ENCODE measurements around the gene CRYGD. TPM values are rescaled to one million over a fixed set of nuclear protein-coding genes. Genes with fewer than 3 reads are reported as not detected.

CRYGD gene
- total and polyA plus RNA-seq, 2 of the 13 experiments (the other 11 are each of a cell fraction or from before 2014, with no cell fraction given) = not detected

GRCh38 chr2:208135794-208136715 is 11.7 kb upstream of the CRYGD start (continued):
- TF ChIP-seq ZNF513 (CRISPR knock-in tag; conservative IDR thresholded peaks at IDR 0.05) (no peak), IRX3 (CRISPR knock-in tag; IDR thresholded peaks at IDR 0.05; ENCODE audit: borderline replicate concordance, low read depth) (0 out of 2 replicates have a peak, but pooled peaks have one; percentile 6), FOXP4 (CRISPR knock-in tag; IDR thresholded peaks at IDR 0.05) (peak; percentile 41), ZNF746 (CRISPR knock-in tag; IDR thresholded peaks at IDR 0.05) (0 out of 2 replicates have a peak, but pooled peaks have one; percentile 5), POLR2AphosphoS2 (IDR thresholded peaks at IDR 0.05; ENCODE audit: low read depth, low read length) (no peak), ZNF615 (CRISPR knock-in tag; IDR thresholded peaks at IDR 0.05; ENCODE audit: borderline replicate concordance) (no peak), MTERF4 (CRISPR knock-in tag; IDR thresholded peaks at IDR 0.05) (peak; percentile 46; the same call in 1 of the 2 replicates), KLF6 (CRISPR knock-in tag; IDR thresholded peaks at IDR 0.05) (0 out of 2 replicates have a peak, but pooled peaks have one; percentile 48), ZNF577 (CRISPR knock-in tag; IDR thresholded peaks at IDR 0.05; ENCODE audit: borderline replicate concordance, low read depth) (no peak), ZNF768 (CRISPR knock-in tag; IDR thresholded peaks at IDR 0.05) (peak; percentile 57; the same call in 1 of the 2 replicates), TEF (CRISPR knock-in tag; IDR thresholded peaks at IDR 0.05) (peak; percentile 94), ZBTB34 (CRISPR knock-in tag; IDR thresholded peaks at IDR 0.05) (0 out of 2 replicates have a peak, but pooled peaks have one; percentile 30), CREBL2 (CRISPR knock-in tag; IDR thresholded peaks at IDR 0.05; ENCODE audit: borderline replicate concordance) (no peak), ZNF44 (CRISPR knock-in tag; IDR thresholded peaks at IDR 0.05) (0 out of 2 replicates have a peak, but pooled peaks have one; percentile 52), ZNF180 (CRISPR knock-in tag; IDR thresholded peaks at IDR 0.05; ENCODE audit: borderline replicate concordance, low read depth) (no peak), ZNF790 (CRISPR knock-in tag; IDR thresholded peaks at IDR 0.05; ENCODE audit: borderline replicate concordance) (no peak)

All from HepG2 (cell line).